ENCODE measurements around the gene BANP.
"Not testable (repeated sequence)": the region's sequence is repeated elsewhere in the genome, so short reads cannot be mapped to it uniquely, and the experiment has no call there.

BANP gene

DNA sequence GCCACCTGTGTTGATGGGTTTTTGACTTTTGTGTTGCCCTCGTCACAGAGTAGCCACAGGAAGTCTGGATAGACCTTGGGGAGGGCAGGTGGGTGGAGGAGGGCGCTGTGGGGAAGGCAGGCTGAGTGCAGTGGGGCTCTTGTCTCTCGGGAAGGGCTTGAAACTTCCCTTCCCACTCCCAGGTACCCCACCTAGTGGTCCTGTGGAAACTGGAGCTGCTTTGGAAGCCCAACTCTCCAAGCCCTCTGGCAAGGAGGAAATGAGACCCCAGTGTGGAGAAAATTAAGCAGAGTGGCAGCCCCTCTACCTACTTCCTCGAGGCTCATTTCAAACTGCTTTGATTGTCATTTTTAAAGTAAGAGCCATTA lies 24.1 kb upstream of the BANP start:
- no peak for FAIRE-seq

DNA sequence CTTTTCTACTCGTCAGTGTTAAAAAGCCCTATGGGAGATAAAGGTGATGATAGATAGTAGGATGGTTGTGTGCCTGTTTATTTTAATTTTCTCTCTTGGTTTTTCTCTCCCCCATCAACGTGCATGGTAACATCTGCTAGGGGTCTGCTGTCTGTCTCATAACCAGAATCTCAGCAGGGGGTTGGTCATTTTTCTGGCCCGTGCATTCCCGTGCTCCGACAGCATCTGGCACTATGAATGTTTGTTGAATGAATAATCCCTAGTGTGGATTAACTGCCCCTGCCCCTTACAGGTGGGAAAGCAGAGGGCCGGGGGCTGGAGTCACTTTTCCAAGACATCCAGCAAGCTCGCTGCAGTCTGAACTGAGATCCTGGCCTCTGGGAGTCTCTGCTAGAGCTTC lies 21.2 kb upstream of the BANP start:
- FAIRE-seq = no peak

DNA sequence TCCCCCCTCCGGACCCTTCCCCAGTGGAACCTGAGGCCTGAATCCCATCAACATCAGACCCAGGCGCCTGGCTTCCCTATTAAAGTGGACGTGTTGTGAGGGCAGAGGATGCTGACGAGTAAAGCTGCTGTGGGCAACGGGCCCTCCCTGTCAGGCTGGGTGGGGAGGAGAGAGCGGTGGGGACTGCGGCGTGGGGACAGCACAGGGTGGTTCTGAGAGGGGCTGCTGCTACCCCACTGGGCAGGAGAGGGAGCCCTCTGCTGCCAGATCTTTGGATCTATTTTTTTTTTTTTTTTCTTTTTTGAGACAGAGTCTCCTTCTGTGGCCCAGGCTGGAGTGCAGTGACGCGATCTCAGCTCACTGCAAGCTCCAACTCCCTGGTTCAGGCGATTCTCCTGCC lies 20.8 kb upstream of the BANP start:
- FAIRE-seq = no peak

DNA sequence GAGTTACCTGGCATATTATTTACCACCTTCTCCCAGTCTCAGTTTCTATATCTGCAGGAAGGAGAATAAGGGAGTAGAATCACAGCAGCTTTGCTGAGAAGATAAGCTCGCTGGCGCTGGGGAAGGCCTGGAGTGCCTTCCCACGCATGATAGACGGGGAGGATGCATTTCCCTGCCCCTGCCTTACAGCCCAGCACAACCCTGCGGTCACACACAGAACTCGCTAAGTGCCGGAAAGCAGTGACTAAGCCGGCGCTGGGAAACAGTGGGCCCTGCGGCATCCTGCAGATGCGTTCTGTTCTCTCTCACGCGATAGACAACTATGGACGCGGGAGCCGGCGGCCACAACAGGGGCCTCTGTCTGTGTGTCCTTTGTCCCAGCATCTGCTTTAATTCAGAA lies 19.7 kb upstream of the BANP start:
- FAIRE-seq = no peak

DNA sequence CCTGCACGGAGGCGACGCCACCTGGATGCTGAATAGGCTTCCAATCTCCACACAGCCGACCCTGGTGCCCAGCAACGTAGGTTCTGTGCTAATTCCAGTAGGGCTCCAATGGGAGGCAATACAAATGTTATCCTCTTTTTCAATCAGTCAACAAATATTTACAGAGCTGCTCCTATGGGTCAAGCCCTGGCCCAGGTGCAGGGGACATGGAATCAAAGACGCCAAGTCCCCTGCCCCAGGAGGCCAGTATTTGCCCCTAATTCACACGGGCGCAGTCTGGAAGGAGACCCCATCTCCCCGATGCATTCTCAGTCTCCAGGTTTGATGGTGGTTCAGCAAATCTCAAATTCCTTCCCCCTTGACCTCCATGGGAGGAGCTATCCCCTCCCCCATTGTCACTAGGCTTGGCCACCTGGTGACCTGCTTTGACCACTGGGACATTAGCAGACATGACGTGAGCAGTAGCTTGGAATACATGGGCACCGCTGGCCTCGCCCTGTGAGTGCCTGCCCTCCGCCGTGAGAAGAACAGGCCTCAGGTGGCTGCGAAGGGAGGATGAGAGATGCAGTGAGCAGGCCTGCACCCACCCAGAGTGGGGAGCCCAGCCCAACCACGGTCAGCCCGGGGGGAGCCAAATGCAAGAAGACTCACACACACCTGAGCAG lies 18.6 kb upstream of the BANP start:
- not testable (repeated sequence) for FAIRE-seq

GRCh38 chr16:87933140-87933495 lies 18.1 kb upstream of the BANP start:
- no peak for FAIRE-seq

- not testable (repeated sequence) for FAIRE-seq
Measured at GRCh38 chr16:87934752-87935425, 16.3 kb upstream of the BANP start.

GRCh38 chr16:87936016-87936374 lies 15.2 kb upstream of the BANP start:
- FAIRE-seq = not testable (repeated sequence)

DNA sequence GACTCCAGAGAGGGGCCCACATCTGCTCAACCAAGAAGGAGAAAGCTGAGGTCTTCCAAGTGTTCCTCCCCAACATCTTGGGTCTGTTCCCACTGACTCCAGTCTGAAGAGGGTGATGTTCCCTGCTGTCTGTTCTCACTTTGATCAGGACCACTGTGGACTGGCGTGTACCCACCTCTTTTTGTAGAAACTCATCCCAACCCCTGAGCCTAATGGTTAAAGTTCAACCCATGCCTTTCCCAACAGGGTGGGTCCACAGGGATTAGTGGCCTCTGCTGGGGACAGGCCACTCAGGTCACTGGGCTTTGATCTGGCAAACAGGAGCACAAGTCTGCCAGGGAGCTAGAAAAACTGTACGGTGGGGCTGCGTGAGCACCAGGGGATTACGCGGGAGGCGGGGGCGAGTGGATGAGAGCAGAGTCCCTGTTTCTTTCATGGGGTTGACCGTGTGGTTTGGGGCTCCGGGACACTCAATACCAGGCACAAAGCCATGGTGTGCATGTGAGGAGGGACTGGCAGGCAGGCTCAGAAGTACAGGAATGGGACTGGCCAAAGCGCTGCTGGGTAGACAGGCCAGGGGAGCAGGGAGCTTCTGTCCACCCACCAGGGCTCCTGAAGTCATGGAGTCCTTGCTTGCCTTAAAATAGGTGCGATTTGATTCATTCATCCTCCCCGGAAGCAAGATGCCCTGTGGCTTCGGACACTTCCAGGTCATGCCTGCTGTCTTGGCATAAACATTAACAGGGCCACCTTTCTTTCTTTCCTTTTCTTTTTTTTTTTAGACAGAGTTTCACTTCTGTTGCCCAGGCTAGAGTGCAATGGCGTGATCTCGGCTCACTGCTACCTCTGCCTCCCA lies 14.6 kb upstream of the BANP start, which contains the start of gene CA5A:
TSS of gene CA5A (minus strand) at position 155 of the 856 bp plus-strand sequence. CDS start at position 76, 79 bp downstream.
- FAIRE-seq = no peak

- not testable (repeated sequence) for FAIRE-seq
Measured at GRCh38 chr16:87937231-87937542, 14.0 kb upstream of the BANP start.

DNA sequence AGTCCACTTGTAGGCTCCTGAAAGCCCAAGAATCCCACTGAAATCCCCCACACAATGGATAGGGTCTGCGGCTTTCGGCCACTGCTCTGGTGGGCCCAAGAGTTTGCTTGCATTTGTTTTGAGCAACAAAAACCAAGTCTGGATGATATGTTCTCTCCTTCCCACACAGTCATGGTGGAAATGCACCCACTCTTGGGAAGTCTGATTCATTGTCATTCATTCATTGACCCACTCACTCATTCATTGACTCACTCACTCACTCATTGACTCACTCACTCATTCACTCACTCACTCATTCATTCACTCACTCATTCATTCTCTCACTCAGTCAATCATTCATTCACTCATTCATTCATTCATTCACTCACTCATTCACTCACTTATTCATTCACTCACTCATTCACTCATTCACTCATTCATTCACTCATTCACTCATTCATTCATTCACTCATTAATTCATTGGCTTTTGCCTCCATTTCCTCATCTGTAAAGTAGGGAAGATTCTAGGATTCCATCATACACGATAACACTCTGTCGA lies 12.8 kb upstream of the BANP start:
- FAIRE-seq = no peak

DNA sequence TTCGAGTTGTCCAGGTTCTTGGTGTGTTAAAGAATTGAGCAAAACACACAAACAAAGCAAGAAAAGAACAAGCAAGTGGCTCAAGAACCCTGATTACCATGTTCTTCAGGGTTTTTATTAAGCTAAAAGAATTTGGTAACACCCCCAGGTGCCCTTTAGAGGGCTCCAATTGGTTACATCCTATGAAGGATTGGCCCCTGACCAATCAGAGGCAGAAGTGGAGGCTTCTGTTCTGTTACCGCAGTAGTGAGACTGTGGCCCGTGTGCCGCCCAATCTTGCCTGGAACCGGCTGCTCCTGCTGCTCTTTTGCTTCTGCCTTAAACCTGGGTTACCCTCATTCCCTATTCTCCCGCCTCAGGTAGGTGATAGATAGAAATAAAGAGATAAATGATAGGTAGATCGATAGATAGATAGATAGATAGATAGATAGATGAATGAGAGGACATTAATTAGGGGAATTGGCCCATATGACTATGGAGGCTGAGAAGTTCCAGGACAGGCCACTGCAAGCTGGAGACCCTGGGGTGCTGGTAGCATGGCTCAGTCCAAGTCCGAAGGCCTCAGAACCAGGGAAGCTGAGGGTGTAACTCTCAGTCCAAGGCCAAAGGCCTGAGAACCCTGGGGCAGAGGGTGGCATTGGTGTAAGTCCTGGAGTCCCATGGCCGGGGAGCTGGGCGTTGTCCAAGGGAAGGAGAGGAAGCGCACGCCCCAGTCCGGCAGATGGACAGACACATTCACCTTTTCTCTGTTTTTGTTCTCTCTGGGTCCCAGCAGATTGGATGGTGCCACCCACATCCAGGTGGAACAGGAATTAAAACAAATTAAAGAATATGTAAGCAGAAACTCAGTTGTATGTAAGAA lies 11.4 kb upstream of the BANP start:
- FAIRE-seq = no peak

- FAIRE-seq = no peak
Measured at GRCh38 chr16:87942680-87943079, 8.6 kb upstream of the BANP start.

- FAIRE-seq = no peak
Measured at GRCh38 chr16:87945351-87946042, 5.7 kb upstream of the BANP start.

GRCh38 chr16:87946596-87947347 lies 4.5 kb upstream of the BANP start:
- no peak for FAIRE-seq

DNA sequence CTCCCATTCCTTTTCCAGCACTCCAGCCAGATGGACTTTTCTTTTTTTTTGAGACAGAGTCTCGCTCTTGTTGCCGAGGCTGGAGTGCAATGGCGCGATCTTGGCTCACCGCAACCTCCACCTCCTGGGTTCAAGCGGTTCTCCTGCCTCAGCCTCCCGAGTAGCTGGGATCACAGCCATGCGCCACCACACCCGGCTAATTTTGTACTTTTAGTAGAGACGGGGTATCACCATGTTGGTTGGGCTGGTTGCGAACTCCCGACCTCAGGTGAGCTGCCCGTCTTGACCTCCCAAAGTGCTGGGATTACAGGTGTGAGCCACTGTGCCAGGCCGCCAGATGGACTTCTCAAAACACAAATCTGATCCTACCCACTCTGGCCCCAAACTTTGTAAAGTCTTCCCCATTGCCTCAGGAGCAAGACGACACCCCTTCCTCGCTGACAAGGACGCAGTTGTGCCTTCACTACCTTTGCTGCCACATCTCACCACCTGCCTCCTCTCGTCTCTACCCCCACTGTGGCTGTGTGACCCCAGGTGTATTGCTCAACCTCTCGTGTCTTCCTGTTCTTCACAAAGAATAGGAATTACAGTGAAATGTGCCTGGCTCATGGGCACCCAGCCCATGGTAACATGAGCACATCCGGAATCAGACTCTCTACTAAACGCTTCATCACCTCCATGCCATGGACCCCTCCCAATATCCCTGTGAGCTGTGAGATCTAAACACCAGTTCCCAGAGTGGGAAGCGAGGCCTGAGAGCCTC lies 3.7 kb upstream of the BANP start:
- FAIRE-seq = no peak

GRCh38 chr16:87948119-87948545 lies 3.1 kb upstream of the BANP start:
- FAIRE-seq = no peak

GRCh38 chr16:87948735-87949070 lies 2.5 kb upstream of the BANP start:
- no peak for FAIRE-seq

- FAIRE-seq = no peak
Measured at GRCh38 chr16:87949071-87949744, 2.0 kb upstream of the BANP start.
